ENCODE results near the gene TMPRSS11A.

The TMPRSS11A gene

GRCh38 chr4:67877086-67877485 is 86.2 kb downstream of the TMPRSS11A start:
- in situ Hi-C loops (cut with MboI; ENCODE audit: low sequenced_read_pairs), result no loop called here

GRCh38 chr4:67874986-67875385 is 88.3 kb downstream of the TMPRSS11A start:
- in situ Hi-C loops (cut with MboI; ENCODE audit: low sequenced_read_pairs), result no loop called here

GRCh38 chr4:67873116-67873515 is 90.2 kb downstream of the TMPRSS11A start:
- in situ Hi-C loops (cut with MboI; ENCODE audit: low sequenced_read_pairs), result no loop called here

GRCh38 chr4:67871867-67872266 is 91.4 kb downstream of the TMPRSS11A start:
- in situ Hi-C loops (cut with MboI; ENCODE audit: low sequenced_read_pairs), result no loop called here

- in situ Hi-C loops (cut with MboI; ENCODE audit: low sequenced_read_pairs), result no loop called here
Observed at GRCh38 chr4:67869580-67870190, 93.6 kb downstream of the TMPRSS11A start.

- in situ Hi-C loops (cut with MboI; ENCODE audit: low sequenced_read_pairs), result no loop called here
Observed at GRCh38 chr4:67861513-67861912, 101.8 kb downstream of the TMPRSS11A start.
